Cardiac fibroblast (primary cell): ENCODE data around the gene NEK11.

Source experiments
- DNase-seq, 2 donors: peaks; one replicate each; pipeline versions ENCODE4 v3.0.0 to v3.0.0-alpha.2; 2010; ENCODE audit warnings: low read depth in 2 of 2
- H3K4me3 ChIP-seq, 2 donors: replicated peaks in 1 of 2; 1 replicate in 1 of 2; 2 replicates in 1 of 2; pipeline ENCODE4 v1.5.1; 2011; ENCODE audit warnings: low read depth in 2 of 2, low read length in 2 of 2, mild to moderate bottlenecking in 2 of 2, moderate library complexity in 1 of 2
- CTCF ChIP-seq: IDR thresholded peaks from one replicate; pipeline ENCODE4 v1.5.1; 2011; ENCODE audit warnings: low read depth, mild to moderate bottlenecking, low read length, inconsistent platforms

Gene NEK11

GRCh38 chr3:131001071-131001470 lies 25.6 kb upstream of the NEK11 start:
- no peak for TF ChIP-seq CTCF
- DNase-seq, result no peak
- H3K4me3 ChIP-seq, result no peak overlapping the region

GRCh38 chr3:131004603-131005002 lies 22.1 kb upstream of the NEK11 start:
- no peak for TF ChIP-seq CTCF
- DNase-seq, result no peak

GRCh38 chr3:131007256-131007655 lies 19.4 kb upstream of the NEK11 start:
- no peak for DNase-seq
- TF ChIP-seq CTCF, result no peak

More at GRCh38 chr3:131004603-131005002, 22.1 kb upstream of the NEK11 start:
- H3K4me3 ChIP-seq, result no peak overlapping the region

GRCh38 chr3:131007782-131008181 lies 18.9 kb upstream of the NEK11 start:
- TF ChIP-seq CTCF, result no peak
- H3K4me3 ChIP-seq, result no peak overlapping the region
- peak in 1 of 2 donors; percentile 17 for DNase-seq

More at GRCh38 chr3:131007256-131007655, 19.4 kb upstream of the NEK11 start:
- H3K4me3 ChIP-seq, result no peak overlapping the region

GRCh38 chr3:131008326-131008725 lies 18.4 kb upstream of the NEK11 start:
- TF ChIP-seq CTCF, result no peak
- DNase-seq, result no peak
- no peak overlapping the region for H3K4me3 ChIP-seq

- no peak overlapping the region for H3K4me3 ChIP-seq
- DNase-seq, result no peak
- TF ChIP-seq CTCF, result no peak
These were observed 17.0 kb upstream of the NEK11 start for GRCh38 chr3:131009698-131010097.

GRCh38 chr3:131018970-131019369 lies 7.7 kb upstream of the NEK11 start:
- no peak for TF ChIP-seq CTCF
- no peak overlapping the region for H3K4me3 ChIP-seq
- DNase-seq, result no peak
